AG04450 (cell line): ENCODE measurements around the gene POLR2L. TPM values are rescaled to one million over a fixed set of nuclear protein-coding genes. Genes with fewer than 3 reads are reported as not detected.
A peak's percentile ranks its signal among the peaks of the same experiment; 100 is the strongest.

Experiments
- CTCF ChIA-PET: fragments of 300-600, 350-600 bp; formaldehyde crosslinking; extraction: SDS; loops from one replicate; lab custom pipeline; 2022; ENCODE audit warnings: antibody characterized with exemption, inconsistent platforms; lab: Charles Lee
- POLR2A ChIA-PET: fragments of 350-600 bp; formaldehyde crosslinking; extraction: SDS; loops from one replicate; lab custom pipeline; 2021; ENCODE audit warnings: antibody characterized with exemption, inconsistent platforms; lab: Yijun Ruan, JAX
- DNase-seq: peaks from one replicate; pipeline ENCODE4 v3.0.0-alpha.2; 2011; ENCODE audit warnings: low read depth, low spot score
- H3K27ac ChIP-seq: one replicate; pipeline ENCODE4 v1.5.1; 2012; ENCODE audit warnings: low read depth, low read length, control low read depth
- H3K27me3 ChIP-seq: one replicate; pipeline ENCODE4 v1.6.0; 2012; ENCODE audit warnings: low read length; ENCODE audit not compliant: control insufficient read depth, insufficient read depth
- H3K4me3 ChIP-seq: 2 replicates; pipeline ENCODE4 v1.5.1; 2011; ENCODE audit warnings: mild to moderate bottlenecking, low read depth, low read length, control low read depth
- H3K9me3 ChIP-seq: 2 replicates; pipeline ENCODE4 v1.5.1; 2012; ENCODE audit warnings: low read length; ENCODE audit not compliant: control insufficient read depth, insufficient read depth
- polyA plus RNA-seq: library from polyadenylated mRNA; depleted of rRNA; stranded (reverse); fragments of >200 nt; gene quantifications from 2 replicates; pipeline ENCODE4 v1.2.3, GENCODE V29; 2011
- TF ChIP-seq, protein P1 (sequence below): IDR thresholded peaks from 2 replicates; pipeline ENCODE4 v1.5.1; 2011; ENCODE audit warnings: low read depth, low read length, control low read depth, inconsistent platforms

Gene POLR2L
- polyA plus RNA-seq, 1 experiment: 211 TPM

DNA sequence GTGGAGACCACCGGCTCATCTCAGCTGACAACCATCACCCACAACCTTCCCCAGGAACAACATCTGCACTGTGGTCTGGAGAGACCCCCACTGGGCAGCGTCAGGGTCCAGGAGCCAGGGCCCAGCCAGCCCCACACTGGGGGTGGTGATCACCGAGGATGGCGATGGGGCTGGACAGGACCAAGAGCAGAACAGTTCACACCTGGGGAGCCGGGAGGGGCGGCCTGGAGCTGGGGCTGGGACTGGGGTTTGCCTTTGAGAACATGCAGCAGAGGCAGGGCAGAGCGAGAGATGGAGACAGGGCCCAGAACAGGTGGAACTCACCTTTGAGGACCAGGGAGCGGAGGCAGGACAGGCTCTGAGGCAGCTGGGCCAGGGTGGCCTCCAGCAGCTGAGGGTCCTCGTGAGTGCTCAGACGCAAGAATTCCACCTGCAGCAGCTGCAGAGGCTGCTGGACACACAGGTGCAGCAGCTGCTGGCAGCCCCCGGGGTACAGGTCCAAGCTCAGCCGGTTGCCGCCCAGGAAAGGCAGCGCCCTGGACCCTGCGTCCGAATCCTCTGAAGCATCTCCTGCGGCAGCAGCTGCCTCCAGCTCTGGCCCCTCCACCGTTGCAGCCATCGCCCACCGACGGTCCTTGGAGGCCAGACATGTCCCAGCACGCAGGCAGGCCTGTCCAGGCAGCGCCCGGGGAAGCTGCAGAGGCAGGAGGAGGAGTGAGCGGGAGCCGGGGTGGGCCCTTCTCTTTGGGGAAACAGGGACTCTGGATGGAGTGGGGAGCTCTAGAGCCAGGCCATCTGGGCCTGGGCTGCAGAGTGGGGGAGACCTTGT lies 38.3 kb downstream of the POLR2L start:
- ChIA-PET CTCF (no interaction called here), POLR2A (no interaction called here)
- H3K9me3 ChIP-seq: peaks cover 3% of the 10 kb centered on the region; the same call in 1 of the 2 replicates
- no peak overlapping the region for H3K27ac ChIP-seq
- DNase-seq: no peak
- peak overlapping the region; percentile 64 for H3K4me3 ChIP-seq
- TF ChIP-seq, protein P1, sequence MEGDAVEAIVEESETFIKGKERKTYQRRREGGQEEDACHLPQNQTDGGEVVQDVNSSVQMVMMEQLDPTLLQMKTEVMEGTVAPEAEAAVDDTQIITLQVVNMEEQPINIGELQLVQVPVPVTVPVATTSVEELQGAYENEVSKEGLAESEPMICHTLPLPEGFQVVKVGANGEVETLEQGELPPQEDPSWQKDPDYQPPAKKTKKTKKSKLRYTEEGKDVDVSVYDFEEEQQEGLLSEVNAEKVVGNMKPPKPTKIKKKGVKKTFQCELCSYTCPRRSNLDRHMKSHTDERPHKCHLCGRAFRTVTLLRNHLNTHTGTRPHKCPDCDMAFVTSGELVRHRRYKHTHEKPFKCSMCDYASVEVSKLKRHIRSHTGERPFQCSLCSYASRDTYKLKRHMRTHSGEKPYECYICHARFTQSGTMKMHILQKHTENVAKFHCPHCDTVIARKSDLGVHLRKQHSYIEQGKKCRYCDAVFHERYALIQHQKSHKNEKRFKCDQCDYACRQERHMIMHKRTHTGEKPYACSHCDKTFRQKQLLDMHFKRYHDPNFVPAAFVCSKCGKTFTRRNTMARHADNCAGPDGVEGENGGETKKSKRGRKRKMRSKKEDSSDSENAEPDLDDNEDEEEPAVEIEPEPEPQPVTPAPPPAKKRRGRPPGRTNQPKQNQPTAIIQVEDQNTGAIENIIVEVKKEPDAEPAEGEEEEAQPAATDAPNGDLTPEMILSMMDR: no peak
- no peaks in the 10 kb centered on the region for H3K27me3 ChIP-seq

DNA sequence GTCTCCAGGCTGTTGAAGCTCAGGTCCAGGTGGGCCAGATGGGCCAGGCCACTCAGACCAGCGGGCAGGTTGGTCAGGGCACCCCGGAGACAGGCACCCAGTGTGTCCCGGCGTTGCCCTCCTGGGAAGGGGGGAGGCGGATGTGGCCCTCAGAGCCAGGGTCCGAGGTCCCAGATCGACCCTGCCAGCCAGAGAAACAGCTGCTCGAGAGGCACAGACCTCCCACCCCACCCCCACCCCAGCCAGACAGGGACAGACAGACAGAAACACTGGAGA lies 38.9 kb downstream of the POLR2L start:
- ChIA-PET POLR2A (no interaction called here), CTCF (no interaction called here)
- no peaks in the 10 kb centered on the region for H3K27me3 ChIP-seq
- H3K27ac ChIP-seq: no peak overlapping the region
- peaks cover 3% of the 10 kb centered on the region; the same call in 1 of the 2 replicates for H3K9me3 ChIP-seq
- DNase-seq: no peak
- peak overlapping the region; percentile 64 for H3K4me3 ChIP-seq
- TF ChIP-seq, protein P1: no peak

DNA sequence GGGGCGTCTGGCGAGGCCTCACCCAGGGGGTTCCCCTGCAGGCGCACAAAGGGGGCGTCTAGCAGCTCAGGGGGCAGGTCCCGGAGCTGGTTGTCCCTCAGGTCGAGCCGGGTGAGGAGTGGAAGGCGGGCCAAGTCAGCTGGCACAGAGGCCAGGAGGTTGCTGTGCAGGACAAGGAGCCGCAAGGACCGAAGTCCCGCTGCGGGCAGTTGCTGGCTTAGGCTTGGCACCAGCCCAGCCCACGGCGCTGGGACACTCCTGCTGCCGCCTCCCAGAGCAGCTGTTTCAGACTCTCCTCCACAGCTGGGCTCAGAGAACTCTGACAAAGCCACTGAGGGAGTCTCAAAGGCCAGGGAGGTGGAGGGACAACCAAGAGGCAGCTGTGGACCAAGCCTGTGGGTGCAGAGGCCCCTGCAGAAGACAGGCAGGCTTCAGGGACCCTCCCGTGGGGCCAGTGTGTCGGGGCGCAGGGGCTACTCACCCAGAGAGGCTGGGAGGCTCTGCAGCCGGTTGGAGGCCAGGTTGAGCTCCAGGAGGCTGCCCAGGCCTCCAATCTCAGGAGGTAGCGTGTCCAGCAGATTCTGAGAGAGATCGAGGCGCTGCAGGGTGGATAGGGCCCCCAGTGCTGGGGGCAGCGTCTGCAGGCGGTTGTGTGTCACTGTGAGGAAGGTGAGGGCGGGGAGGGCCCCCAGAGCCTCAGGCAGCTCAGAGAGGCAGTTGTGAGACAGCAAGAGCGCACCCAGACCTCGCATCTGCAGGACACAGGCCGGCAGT lies 39.4 kb downstream of the POLR2L start:
- Histone ChIP-seq H3K27me3 (no peaks in the 10 kb centered on the region), H3K9me3 (peaks cover 3% of the 10 kb centered on the region; the same call in 1 of the 2 replicates), H3K27ac (no peak overlapping the region), H3K4me3 (peak overlapping the region; percentile 32)
- ChIA-PET CTCF (no interaction called here), POLR2A (no interaction called here)
- TF ChIP-seq, protein P1: no peak
- DNase-seq: no peak

DNA sequence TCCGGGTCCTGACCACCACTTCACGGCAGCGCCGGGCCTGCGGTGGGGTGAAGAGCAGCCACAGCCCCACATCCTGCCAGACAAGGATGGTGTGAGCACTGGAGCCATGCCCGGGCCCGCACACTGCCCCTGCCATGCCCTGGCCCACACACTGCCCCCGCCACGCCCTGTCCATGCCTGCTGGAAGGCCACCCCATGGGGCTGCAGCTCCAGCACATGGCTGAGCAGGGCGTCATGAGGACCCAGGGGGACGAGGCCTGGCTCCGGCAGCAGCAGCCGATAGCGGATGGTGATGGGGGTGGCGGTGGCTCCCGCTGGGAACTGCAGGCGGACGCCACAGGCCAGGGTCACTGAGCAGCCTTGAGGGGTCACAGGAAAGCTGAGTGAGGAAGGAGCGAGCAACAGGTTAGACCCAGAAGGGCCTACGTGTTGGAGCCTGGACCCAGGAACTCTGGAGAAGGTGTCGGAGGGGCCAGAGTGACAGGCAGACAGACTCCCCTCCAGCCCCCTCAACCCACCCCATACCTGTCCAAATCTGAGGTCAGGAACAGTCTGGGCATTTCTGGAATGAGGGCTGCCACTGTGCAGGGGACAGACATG lies 40.2 kb downstream of the POLR2L start:
- Histone ChIP-seq H3K27ac (no peak overlapping the region), H3K4me3 (no peak overlapping the region), H3K9me3 (peaks cover 3% of the 10 kb centered on the region; the same call in 1 of the 2 replicates), H3K27me3 (no peaks in the 10 kb centered on the region)
- TF ChIP-seq, protein P1: no peak
- ChIA-PET CTCF (no interaction called here), POLR2A (no interaction called here)
- no peak for DNase-seq
